ENCODE results near the gene ATXN2L.

- peak; percentile 48 to 74 (median 57) for TF ChIP-seq CTCF (IDR thresholded peaks at IDR 0.05)
- peak; percentile 27 for TF ChIP-seq POLR2A (IDR thresholded peaks at IDR 0.05)
Measured at GRCh38 chr16:28846080-28846932, 23.5 kb downstream of the ATXN2L start, which contains the start of gene TUFM.

Data from testis (tissue), 2 donors.